SW480 (cell line): ENCODE data around the gene RTP1.
"Not testable (repeated sequence)": the region's sequence is repeated elsewhere in the genome, so short reads cannot be mapped to it uniquely, and the experiment has no call there.

Experiments
- DNase-seq: peaks from one replicate; pipeline ENCODE4 v3.0.0-alpha.2; 2016; ENCODE audit warnings: low spot score

Gene RTP1

DNA sequence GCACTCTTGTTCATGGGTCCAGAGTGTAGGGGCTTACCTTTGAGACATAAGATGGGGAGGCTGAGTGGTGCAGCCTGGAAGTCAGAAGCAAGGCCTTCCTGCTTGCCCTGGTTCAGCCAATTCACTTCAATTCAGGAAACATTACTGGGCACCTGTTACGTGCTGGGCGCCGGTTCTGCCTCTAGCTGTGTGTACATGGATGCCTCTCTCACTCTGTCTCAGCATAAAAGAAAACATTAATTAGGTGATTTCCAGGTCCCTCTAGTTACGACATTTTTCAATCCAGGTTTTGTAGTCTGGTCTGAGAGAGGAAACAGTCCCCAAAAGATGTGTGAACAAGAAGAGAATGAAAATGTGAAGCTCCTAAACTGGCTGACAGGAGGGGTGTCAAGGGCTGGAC lies 1.2 kb downstream of the RTP1 start:
- no peak for DNase-seq

DNA sequence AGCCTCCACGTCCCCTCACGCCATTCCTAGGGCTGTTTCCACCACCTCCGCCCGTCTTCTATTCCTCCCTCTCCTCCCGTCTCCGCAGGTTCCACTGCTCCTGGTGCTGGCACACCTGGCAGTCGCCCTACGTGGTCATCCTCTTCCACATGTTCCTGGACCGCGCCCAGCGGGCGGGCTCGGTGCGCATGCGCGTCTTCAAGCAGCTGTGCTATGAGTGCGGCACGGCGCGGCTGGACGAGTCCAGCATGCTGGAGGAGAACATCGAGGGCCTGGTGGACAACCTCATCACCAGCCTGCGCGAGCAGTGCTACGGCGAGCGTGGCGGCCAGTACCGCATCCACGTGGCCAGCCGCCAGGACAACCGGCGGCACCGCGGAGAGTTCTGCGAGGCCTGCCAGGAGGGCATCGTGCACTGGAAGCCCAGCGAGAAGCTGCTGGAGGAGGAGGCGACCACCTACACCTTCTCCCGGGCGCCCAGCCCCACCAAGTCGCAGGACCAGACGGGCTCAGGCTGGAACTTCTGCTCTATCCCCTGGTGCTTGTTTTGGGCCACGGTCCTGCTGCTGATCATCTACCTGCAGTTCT lies 2.3 kb downstream of the RTP1 start:
- DNase-seq: not testable (repeated sequence)

DNA sequence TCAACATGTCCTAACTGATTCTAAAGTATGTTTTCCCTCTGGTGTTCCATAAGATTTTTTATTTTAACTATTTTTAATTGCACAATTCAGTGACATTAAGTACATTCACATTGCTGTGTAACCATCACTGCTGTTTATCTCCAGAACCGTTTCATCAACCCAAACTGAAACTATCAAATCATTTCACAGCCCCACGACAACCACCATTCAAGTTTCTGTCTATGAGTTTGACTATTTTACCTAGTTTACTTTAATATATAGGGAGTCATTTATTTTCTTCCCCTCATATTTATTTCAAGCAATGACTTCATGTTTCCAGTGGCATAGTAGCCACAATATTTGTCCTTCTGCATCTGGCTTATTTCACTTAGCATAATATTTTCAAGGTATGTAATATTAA lies 8.4 kb downstream of the RTP1 start:
- no peak for DNase-seq

DNA sequence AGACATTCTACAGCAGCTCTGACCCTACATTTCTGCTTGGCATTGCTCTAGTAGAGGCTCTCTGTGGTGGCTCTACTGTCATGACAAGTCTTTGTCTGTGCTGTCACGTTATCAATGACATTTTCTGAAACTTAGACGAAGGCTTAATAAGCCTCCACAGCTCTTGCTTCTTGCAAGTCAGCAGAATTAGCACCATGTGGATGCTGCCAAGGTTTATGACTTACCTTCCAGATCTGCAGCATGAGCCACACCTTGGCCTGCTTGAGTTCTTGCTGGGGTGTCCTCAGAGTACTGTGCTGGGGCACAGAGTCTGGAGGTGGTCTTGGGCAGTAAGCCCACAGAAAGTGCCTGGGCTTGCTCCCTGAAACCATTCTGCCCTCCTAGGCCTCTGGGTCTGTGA lies 9.8 kb downstream of the RTP1 start:
- no peak for DNase-seq

DNA sequence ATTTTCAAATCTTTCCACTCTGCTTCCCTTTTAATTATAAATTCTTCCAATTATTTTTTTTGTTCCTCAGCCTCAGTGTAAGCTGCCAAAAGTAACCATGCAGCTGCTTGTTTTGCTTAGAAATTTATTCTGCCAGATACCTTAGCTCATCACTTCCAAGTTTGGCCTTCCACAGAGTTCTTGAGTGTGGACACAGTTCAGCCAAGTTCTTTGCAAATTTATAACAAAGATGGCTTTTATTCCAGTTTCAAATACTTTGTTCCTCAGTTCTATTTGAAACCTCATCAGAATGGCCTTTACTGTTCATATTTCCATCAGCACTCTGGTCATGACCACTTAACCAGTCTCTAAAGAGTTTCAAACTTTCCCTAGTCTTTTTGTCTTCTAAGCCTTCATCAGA lies 10.3 kb downstream of the RTP1 start:
- no peak for DNase-seq

DNA sequence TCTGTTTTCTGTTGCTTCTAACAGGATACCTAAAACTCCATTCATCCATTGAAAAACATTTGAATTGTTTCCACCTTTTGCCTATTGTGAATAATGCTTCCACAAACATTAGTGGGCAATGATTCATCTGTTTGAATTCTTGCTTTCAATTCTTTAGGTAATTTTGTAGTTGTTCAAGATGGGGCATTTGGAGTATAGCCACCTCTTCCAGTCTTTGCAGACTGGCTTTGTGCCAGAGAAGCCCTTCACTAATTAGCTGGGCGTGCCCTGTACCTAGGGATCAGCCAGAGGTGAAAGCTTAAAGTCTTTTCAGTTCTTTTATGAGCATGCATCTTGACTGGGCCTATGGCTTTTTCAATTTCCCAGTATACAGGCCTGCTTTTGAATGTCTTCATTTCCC lies 10.9 kb downstream of the RTP1 start:
- DNase-seq: peak; percentile 6

DNA sequence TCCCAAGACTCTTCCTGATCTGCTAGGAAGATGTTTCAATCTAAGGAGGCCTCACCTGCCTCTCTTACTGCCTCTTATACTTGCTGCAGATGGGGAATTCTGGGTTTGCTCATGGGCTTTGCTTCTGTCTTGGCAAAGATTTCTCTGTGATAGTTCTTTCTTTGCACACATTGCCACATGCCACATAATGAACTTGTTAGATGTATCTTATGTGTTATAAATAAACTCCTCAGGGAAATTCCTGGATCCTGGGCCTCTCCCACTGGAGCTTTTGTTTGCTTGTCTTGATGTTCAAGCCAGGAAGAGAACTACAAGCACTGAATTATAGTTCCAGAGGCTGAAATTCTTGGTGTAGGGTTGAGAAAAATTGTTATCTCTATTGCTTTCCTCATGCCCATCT lies 12.2 kb downstream of the RTP1 start:
- DNase-seq: no peak

DNA sequence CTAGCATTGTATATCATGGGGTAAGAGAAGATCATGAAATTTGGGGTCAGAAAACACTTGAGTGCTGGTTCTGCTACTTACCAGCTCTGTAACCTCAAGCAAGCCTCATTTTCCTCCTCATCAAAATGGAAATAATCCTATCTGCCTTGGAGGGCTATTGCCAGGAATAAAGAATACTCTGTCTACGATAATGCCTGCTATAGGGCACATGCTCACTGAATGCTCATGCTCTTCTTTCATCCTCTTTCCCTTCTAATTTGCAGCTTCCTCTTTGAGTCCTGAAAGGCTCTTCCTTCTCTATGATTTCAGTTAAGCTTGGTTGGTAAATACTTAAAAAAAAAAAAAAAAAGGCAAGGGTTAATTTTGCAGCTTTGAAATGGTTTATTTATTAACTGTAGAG lies 12.8 kb downstream of the RTP1 start:
- no peak for DNase-seq

DNA sequence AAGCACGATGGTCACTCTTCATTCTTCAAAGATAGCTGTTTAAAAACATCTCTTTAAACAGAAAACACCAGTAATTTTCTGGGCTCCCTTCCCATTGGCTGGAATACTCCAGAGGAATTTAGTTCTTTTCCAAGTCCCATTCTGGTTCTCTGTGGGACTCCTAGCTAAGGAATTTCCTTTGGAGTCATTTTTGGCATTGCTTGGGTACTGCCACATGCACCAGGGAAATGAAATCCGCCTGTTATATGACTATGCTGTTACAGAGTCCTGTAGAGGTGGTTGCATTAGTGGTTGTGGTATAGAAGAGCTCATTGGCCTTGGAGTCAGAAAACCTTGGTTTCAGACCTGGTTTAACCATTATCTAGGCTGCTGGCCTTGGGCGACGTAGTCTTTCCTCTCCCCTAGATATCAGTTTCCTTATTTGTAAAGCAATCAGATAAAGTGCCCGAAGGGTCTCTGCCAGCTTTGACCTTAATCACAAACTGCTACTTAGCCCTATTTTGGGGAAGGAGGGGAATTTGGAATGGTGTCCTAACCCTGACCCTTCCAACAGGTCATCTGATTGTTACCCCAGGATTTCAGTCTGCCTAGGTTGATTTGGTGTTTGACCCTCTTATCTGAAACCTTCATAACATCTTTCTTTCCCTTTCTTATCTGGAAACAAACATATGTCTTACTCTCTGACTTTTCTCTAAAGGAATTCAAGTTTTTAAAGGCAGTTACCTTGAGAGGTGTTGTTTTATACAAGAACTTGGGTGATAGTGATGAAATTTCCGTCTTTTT lies 13.4 kb downstream of the RTP1 start:
- DNase-seq: no peak

DNA sequence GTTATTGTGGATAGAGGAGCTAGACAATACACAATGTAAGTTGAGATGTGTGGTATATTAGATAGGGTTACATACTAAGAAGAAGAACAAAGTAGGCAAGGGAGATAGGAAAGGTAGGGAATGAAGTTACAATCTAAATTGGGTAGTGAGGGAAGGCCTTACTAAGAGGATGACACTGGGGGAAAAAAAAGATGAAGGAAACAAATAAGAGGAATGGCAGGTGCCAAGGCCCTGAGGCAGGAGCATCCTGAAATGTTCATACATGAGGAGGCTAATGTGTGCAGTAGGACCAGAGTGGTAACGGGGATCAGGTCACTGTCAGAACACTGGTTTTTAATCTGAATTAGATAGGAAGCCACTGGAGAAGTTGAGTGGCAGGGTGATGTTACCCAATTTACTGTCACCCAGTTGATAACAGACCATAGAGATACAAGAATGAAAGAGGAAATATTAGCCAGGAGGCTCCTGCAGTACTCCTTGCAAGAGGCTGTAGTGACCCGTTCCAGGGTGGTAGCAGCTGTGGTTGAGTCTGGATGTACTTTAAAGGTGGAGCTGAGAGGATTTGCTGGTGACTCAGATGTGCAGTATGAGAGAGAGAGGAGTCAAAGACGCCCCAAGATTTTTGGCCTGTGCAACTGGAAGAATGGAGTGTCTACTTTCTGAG lies 14.4 kb downstream of the RTP1 start:
- DNase-seq: peak; percentile 11

DNA sequence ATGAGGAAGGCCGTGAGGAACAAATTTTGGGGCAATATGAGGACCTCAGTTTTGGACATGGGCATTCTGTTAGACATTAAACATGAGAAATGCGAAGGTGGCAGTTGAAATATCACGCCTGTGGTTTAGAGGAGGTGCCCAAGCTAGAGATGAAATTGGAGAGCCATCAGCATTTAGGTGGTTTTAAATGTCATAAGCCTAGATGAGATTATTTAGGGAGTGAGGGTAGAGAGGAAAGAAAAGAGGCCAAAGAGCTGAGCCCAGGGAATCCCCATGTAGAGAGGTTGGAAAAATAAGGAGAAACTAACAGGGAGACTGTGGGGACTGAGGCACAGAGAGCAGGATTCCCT lies 14.9 kb downstream of the RTP1 start:
- no peak for DNase-seq

DNA sequence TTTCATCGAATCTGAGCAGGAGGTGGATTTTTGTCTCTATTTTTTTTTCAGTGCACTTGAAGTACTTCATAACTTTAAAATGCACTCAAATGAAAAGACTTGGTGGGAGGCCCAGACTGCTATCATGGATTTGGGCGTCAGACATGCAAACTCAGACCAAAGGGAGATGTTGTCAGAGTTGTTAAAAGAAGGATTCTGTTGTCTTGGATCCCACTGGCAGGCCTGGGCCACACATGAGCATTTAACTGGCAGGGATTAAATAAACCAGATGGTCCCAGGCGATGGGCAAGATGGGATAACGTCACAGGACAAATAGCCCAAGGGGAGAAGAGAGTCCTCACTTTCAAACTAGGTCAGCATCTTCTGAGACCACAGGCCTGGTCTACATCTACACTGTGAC lies 15.4 kb downstream of the RTP1 start:
- no peak for DNase-seq

DNA sequence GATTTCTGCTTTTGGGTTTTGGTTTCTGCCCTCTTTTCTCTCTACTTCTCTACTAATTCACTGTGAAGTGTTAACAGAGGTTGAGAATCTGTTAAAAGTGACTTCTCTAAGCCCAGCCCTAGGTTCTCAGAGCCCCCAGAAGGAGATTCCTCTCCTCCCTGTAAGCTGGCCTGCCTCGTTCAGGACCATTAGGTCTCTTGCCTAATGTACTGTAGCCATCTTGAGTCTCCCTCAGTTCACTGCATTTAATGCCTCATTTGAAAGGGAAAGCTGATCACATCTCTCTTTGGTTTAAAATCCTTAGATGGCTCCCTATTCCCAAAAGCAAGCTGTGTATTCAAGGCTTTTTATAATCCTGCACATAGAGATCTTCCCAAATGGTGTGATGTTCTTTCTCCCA lies 16.3 kb downstream of the RTP1 start:
- DNase-seq: no peak

DNA sequence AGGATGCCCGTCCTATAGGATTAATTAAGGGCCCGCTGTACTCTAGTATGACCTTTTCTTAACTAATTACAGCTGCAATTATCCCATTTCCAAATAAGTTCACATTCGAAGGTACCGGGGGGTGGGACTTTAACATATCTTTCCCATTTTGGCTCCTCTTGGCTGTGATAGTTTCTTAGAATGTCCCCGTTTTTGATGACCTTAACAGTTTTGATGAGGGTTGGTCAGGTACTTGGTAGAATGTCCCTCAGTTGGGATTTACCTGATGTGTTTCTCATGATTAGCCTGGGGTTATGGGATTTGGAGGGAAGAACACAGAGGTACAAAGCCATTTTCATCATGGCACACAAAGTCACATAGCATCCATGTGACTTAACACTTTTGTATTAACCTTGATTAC lies 18.2 kb downstream of the RTP1 start:
- no peak for DNase-seq

DNA sequence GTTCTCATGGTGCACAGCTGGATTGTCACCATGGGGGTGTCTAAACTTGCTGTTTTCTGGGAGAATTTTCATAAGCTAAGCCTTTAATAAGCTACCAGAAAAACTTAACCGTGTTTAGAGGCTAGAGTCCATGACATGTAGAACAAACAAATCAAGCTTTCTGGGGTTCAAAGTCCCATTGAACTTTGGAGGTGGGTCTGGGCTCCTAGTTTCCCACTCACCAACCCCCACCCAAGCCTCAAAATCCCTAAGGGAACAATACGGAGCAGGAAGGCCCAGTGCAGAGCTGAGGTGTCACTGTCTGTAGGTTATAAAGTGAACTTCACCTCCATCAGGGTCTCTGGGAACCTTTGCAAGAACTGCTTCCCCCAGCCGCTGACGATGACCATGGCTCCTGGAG lies 25.5 kb downstream of the RTP1 start:
- DNase-seq: no peak

DNA sequence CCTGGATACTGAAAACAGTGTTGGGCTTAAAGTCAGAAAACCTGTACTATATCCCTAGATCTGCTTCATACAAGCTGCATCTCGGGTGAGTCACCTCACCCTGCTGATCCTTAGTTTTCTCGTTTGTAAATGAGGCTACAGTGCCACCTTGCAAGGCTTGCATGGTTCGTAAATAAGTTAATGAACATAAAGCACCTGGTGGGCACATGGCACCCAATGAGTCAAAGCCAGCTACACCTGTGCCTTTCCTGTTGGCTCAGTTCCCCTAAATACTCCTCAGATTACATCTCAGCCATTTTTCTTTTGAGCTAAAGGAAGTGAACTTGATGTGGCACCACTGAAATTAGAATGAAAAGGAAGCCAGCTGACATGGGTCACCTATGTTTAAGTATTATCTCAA lies 26.5 kb downstream of the RTP1 start:
- peak; percentile 8 for DNase-seq

DNA sequence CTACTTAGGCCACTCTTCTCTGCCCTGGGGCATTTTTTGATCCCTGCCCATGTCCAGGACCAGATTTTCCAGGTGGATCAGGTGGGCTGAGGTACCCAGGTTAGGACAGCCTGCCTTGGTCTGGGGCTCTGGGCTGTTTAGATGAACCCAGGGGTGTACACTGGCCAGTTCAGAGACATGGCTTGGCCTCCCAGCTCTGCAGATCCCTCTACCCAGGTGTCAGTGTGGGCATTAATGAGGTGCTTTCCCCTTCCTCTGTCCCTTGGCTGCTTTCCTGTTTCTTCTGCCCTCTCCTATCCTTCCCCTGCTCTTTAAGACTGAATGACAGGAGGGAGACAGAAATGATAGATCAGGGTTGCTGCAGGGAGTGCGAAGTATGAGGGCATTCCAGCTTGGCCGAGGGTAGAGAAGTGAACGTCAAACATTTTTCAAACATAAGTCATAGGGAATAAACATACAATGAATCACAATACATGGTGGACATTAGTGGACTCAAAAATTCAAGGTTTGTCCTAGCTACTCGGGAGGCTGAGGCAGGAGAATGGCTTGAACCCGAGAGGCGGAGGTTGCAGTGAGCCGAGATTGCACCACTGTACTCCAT lies 30.5 kb downstream of the RTP1 start:
- no peak for DNase-seq

DNA sequence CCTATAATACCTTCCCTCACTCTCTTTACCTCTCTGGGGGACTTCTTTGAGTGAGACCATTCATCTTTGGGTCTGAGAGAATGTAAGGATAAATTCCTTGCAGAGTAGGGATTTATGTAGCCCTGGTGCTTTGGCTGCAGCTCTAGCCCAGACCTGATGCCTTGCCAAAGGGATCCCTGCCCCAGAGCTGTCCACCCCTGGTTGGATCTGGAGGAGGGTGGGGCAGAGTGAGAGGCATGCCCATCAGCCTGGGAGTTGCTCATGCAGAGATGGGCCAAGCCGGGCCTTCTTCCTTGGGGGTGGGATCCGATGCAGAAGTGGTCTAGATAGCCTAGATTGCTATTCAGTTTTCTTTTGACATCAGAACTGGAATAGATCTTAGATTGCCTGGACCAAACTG lies 31.5 kb downstream of the RTP1 start:
- DNase-seq: no peak

DNA sequence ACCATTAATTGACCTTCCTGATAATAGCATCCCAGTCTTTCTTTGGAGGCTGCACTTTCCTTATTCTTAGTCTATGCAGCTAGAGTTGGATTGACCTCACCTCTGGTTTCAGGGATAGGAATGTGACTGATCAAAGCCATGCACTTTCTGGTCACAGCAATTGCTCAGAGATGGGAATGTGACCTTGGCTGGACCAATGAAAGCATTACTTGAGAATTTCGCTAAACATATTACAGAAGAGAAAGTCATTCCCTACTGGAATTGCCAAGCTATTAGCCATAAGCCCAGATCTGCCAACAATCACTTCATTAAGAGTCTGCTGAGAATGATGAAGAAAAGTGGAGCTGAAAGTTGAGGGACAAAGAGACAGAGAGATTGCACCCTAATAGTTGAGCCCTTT lies 32.7 kb downstream of the RTP1 start:
- DNase-seq: no peak

DNA sequence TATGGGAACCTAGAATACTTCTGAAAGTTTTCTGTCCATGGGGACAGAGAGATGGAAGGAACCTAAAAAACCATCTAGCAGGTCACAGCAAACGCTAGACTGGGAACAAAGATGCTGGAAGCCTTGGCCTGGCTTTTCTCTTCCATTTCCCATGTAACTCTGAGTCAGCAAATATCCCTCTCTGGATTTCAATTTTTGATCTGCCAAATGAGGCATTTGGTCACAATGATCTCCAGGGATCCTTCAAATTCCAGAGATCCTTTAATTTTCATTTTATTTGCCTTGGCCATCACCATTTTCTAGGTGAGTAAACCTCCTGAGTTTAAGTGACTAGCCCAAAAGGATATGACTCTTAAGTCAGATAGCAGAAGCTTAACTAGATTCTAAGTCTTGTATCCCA lies 39.7 kb downstream of the RTP1 start:
- no peak for DNase-seq

DNA sequence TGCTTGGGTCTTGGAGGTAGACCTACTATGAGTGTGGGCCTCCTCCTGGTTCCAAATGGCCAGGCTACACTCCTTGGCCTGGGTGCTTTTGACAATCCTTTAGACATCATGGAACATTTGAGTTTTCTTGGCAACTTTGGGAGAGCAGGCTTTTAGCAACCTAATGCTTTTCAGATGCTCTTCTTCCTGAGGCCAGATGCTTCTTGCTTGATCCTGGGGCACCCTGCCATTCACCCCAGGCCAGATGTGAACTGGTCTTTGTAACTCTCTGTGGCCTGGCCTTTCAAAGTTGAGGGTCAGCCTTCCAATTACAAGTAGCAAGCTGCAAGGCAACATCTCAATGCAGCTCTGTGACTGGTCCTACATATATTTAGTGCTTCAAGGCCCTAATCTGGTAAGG lies 40.5 kb downstream of the RTP1 start:
- DNase-seq: no peak

DNA sequence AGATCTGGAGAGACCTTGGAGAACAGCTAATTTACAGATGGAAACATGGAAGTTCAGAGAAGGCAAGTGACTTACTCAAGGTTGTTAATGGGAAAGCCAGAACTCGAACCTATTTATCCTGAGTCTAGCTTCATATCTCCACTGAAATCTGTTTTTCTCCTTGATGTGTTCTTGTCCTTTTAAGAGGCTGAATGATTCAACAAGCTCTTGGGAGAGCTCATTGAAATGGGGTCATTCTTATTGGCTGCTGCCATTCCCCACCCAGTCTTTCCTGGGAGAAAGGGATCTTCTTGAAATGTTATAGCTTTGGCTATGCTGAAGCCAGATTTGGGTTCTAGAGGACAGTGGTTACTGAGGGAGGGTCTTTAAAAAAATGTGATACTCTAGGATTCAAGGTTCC lies 41.0 kb downstream of the RTP1 start:
- no peak for DNase-seq

DNA sequence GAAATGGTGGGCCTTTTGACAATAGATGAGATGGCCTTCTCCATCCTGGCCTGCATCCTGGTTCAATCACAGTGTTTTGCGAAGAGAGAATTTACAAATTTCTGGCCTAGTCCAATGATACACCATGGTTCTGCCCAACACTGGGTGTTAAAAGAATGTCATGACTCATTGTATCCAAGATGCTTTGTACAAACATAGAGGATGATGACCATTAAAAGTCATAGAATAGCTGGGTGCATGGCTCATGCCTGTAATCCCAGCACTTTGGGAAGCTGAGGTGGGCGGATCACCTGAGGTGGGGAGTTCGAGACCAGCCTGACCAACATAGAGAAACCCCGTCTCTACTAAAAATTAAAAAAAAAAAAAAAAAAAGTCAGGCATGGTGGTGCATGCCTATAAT lies 41.5 kb downstream of the RTP1 start:
- not testable (repeated sequence) for DNase-seq
